ENCODE measurements around the gene GLP2R. TPM values are rescaled to one million over a fixed set of nuclear protein-coding genes. Genes with fewer than 3 reads are reported as not detected.

The GLP2R gene
- polyA plus RNA-seq, 1 donor from 2014 or later = not detected

DNA sequence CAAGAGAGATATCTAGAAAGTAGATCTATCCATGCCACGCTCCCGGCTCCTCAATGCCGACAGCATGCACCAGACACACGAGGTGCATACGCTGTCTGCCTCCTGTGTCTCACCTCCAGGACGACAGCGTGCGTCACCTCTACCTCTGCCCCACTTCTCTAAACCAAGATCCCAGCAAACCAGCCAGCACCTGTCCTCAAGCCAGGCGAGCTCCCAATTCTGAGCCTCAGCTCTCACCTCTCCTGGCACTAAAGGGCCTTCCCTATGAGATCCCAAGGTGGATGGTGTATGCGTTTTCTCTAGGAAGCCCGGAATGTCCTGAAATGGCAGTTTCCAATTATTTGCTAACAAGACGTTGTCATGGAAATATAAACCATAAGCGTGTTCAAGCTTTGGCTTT lies 115.6 kb downstream of the GLP2R start:
- Histone ChIP-seq H3K27ac (ENCODE audit: low read length) (no peak overlapping the region), H3K4me2 (ENCODE audit: low read length) (no peak overlapping the region)

More for the DNA sequence above, 115.6 kb downstream of the GLP2R start:
- no peaks in the 10 kb centered on the region for H4K20me1 ChIP-seq (ENCODE audit: insufficient read depth)
- no peaks in the 10 kb centered on the region for H3K79me2 ChIP-seq (replicated peaks; ENCODE audit: insufficient read depth, low read length)
- H3F3A ChIP-seq (ENCODE audit: insufficient read depth, low read length, poor library complexity, severe bottlenecking) = no peaks in the 10 kb centered on the region
- H3K9me2 ChIP-seq (ENCODE audit: insufficient read depth, low read length) = no peaks in the 10 kb centered on the region
- peaks cover 5% of the 10 kb centered on the region for H3K9me3 ChIP-seq (ENCODE audit: low read length)
- peaks cover 7% of the 10 kb centered on the region for H3K36me3 ChIP-seq (ENCODE audit: insufficient read depth, low read length)
- no peaks in the 10 kb centered on the region for H3K27me3 ChIP-seq (ENCODE audit: insufficient read depth, low read depth, low read length)
- TF ChIP-seq, protein P1, sequence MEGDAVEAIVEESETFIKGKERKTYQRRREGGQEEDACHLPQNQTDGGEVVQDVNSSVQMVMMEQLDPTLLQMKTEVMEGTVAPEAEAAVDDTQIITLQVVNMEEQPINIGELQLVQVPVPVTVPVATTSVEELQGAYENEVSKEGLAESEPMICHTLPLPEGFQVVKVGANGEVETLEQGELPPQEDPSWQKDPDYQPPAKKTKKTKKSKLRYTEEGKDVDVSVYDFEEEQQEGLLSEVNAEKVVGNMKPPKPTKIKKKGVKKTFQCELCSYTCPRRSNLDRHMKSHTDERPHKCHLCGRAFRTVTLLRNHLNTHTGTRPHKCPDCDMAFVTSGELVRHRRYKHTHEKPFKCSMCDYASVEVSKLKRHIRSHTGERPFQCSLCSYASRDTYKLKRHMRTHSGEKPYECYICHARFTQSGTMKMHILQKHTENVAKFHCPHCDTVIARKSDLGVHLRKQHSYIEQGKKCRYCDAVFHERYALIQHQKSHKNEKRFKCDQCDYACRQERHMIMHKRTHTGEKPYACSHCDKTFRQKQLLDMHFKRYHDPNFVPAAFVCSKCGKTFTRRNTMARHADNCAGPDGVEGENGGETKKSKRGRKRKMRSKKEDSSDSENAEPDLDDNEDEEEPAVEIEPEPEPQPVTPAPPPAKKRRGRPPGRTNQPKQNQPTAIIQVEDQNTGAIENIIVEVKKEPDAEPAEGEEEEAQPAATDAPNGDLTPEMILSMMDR (IDR thresholded peaks at IDR 0.05; ENCODE audit: poor library complexity, severe bottlenecking) = no peak
- TF ChIP-seq RAD21 (conservative IDR thresholded peaks at IDR 0.05) (no peak), MXI1 (conservative IDR thresholded peaks at IDR 0.05; ENCODE audit: poor library complexity, severe bottlenecking) (no peak), SMC3 (conservative IDR thresholded peaks at IDR 0.05; ENCODE audit: poor library complexity) (no peak), EP300 (conservative IDR thresholded peaks at IDR 0.05; ENCODE audit: poor library complexity, severe bottlenecking) (no peak), TAF1 (IDR thresholded peaks at IDR 0.05; ENCODE audit: low read depth) (no peak), EZH2 (IDR thresholded peaks at IDR 0.05; ENCODE audit: borderline replicate concordance, insufficient read depth, low read length, poor library complexity, severe bottlenecking) (no peak), POLR2AphosphoS5 (IDR thresholded peaks at IDR 0.05) (no peak)
- TF ChIP-seq, protein P2, sequence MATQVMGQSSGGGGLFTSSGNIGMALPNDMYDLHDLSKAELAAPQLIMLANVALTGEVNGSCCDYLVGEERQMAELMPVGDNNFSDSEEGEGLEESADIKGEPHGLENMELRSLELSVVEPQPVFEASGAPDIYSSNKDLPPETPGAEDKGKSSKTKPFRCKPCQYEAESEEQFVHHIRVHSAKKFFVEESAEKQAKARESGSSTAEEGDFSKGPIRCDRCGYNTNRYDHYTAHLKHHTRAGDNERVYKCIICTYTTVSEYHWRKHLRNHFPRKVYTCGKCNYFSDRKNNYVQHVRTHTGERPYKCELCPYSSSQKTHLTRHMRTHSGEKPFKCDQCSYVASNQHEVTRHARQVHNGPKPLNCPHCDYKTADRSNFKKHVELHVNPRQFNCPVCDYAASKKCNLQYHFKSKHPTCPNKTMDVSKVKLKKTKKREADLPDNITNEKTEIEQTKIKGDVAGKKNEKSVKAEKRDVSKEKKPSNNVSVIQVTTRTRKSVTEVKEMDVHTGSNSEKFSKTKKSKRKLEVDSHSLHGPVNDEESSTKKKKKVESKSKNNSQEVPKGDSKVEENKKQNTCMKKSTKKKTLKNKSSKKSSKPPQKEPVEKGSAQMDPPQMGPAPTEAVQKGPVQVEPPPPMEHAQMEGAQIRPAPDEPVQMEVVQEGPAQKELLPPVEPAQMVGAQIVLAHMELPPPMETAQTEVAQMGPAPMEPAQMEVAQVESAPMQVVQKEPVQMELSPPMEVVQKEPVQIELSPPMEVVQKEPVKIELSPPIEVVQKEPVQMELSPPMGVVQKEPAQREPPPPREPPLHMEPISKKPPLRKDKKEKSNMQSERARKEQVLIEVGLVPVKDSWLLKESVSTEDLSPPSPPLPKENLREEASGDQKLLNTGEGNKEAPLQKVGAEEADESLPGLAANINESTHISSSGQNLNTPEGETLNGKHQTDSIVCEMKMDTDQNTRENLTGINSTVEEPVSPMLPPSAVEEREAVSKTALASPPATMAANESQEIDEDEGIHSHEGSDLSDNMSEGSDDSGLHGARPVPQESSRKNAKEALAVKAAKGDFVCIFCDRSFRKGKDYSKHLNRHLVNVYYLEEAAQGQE (IDR thresholded peaks at IDR 0.05; ENCODE audit: borderline replicate concordance) = no peak
- H3K9ac ChIP-seq (ENCODE audit: low read length) = no peak overlapping the region
- no peak overlapping the region for H2AFZ ChIP-seq (ENCODE audit: low read depth, low read length)
- H3K4me3 ChIP-seq (ENCODE audit: low read length) = no peak overlapping the region

Other genes with a start within 250 kb of the GLP2R start
- 1.9 TPM in 1 of 2 replicates, not detected in the other for gene CFAP52, start 249.3 kb upstream of the GLP2R start, polyA plus RNA-seq
- 0.46 and 0.53 TPM in 2 replicates for gene USP43, start 180.4 kb upstream of the GLP2R start, polyA plus RNA-seq
- not detected in 2 replicates for gene DHRS7C, start 34.3 kb upstream of the GLP2R start, polyA plus RNA-seq
- not detected in 2 replicates for gene GSG1L2, start 3.8 kb upstream of the GLP2R start, polyA plus RNA-seq
- gene RCVRN, start 79.3 kb downstream of the GLP2R start, polyA plus RNA-seq = 0.12 and 1.1 TPM in 2 replicates